Heart right ventricle (tissue), 16 donors: ENCODE data around the gene SOS1. TPM values are rescaled to one million over a fixed set of nuclear protein-coding genes. Genes with fewer than 3 reads are reported as not detected.

Experiments used
- ATAC-seq, 8 donors: fragments of 200-7000 bp; cut with Tn5 transposase; one replicate each; pipeline ENCODE4 v1.9.1; 2020; ENCODE audit warnings: mild to moderate bottlenecking in 8 of 8, moderate library complexity in 8 of 8, moderate number of reproducible peaks in 1 of 8
- DNase-seq, 2 donors: peaks; one replicate each; pipeline ENCODE4 v3.0.0-alpha.2; 2020
- H3K27ac ChIP-seq, 10 donors: fragments of 200-600 bp; sonication (generic) in 2 of 10; one replicate each; pipeline versions ENCODE4 v1.5.0 to v1.8.0; 2020 to 2022; ENCODE audit warnings: mild to moderate bottlenecking in 3 of 10
- H3K27me3 ChIP-seq, 7 donors: fragments of 200-600 bp; one replicate each; pipeline ENCODE4 v1.8.0; 2021 to 2022; ENCODE audit warnings: mild to moderate bottlenecking in 2 of 7
- H3K36me3 ChIP-seq, 9 donors: fragments of 200-600 bp; sonication (generic) in 1 of 9; one replicate each; pipeline versions ENCODE4 v1.5.0 to v1.8.0; 2020 to 2022; ENCODE audit warnings: mild to moderate bottlenecking in 2 of 9
- H3K4me1 ChIP-seq, 9 donors: fragments of 200-600 bp; sonication (generic) in 1 of 9; one replicate each; pipeline versions ENCODE4 v1.5.0 to v1.8.0; 2020 to 2022; ENCODE audit warnings: mild to moderate bottlenecking in 4 of 9
- H3K4me3 ChIP-seq, 10 donors: fragments of 200-600 bp; sonication (generic) in 2 of 10; one replicate each; pipeline versions ENCODE4 v1.5.0 to v1.8.0; 2020 to 2022; ENCODE audit warnings: mild to moderate bottlenecking in 7 of 10, moderate library complexity in 2 of 10
- H3K9me3 ChIP-seq, 11 donors: fragments of 200-600 bp in 10 of 11; sonication (generic) in 2 of 11; one replicate each; pipeline versions ENCODE4 v1.5.0 to v1.8.0; 2013 to 2022; ENCODE audit warnings: mild to moderate bottlenecking in 2 of 11, control low read depth in 1 of 11, moderate library complexity in 1 of 11
- WGBS, 2 donors: extraction: QIAGEN DNeasy Blood & Tissue Kit; methylation state at CpG; one replicate each; pipeline ENCODE4 v1.1.7; 2013; ENCODE audit warnings: inconsistent platforms in 1 of 2; 5-methylcytosine and 5-hydroxymethylcytosine counted together
- intact Hi-C, 10 donors: fragments of 100-400 bp; cut with DNase I; formaldehyde crosslinking; loops; one replicate each; pipeline versions ENCODE4 v1.11.1 to v1.14.2; 2022
- polyA plus RNA-seq, 2 donors: library from polyadenylated mRNA; stranded (reverse); fragments of 200-250 nt; gene quantifications; one replicate each; pipeline ENCODE4 v1.2.3, GENCODE V29; 2013
- total RNA-seq, 10 donors: library from RNA; stranded (reverse); fragmentation: NEBNext Ultra II Directional in 3 of 10; extraction: Animal tissue kit (Norgen Biotek cat#: 25700) in 3 of 10; gene quantifications; one replicate each; pipeline versions ENCODE4 v1.2.1 to v1.2.4, GENCODE V29; 2021 to 2023
- TF ChIP-seq, protein P1 (sequence below), 9 donors: fragments of 200-600 bp; sonication (generic) in 2 of 9; IDR thresholded peaks; one replicate each; pipeline versions ENCODE4 v1.5.0 to v1.8.0; 2021 to 2022; ENCODE audit warnings: antibody characterized with exemption in 9 of 9, mild to moderate bottlenecking in 5 of 9, moderate library complexity in 1 of 9
- donor health status: Arrhythmogenic right ventricular cardiomyopathy.
- donor health status: ischemic (EF 13 %, LVEDD 7.1; RV severe dilation, severe dysfunction).
- donor health status: healthy with polysubstance abuse.
- donor health status: DM: no; HTN: yes; CAD: no.
- donor health status: DM: no; HTN: no; CAD: no.
- donor health status: ischemic (EF 25% LVEDD 6.9; RV normal size, moderate dysfunction).
- donor health status: ischemic (EF 25% LVEDD 5.7; RV mildly dilated, moderate dysfunction).
- donor health status: healthy.
- donor health status: DM: yes; HTN: yes; CAD: no.
- donor health status: Ischemic cardiomyopathy.
- donor health status: ischemic (EF 35%, LVEDD 5.7; RV mildly dilated, moderate dysfunction).
- donor health status: nonischemic (EF 11% LVEDD 7.7; RV severe dilation, severe dysfunction).
- donor health status: DM: yes; HTN: yes; CAD: no.
- donor health status: PGD.
- donor health status: ischemic (EF 29% LVEDD 5.4; RV normal size, mild dysfunction).
- donor health status: nonischemic (EF 23%, LVEDD 6.1; RV moderate dilation, normal function).

Gene SOS1
- total and polyA plus RNA-seq, 12 donors = 5.8 to 37.8 (median 23.1) TPM

DNA sequence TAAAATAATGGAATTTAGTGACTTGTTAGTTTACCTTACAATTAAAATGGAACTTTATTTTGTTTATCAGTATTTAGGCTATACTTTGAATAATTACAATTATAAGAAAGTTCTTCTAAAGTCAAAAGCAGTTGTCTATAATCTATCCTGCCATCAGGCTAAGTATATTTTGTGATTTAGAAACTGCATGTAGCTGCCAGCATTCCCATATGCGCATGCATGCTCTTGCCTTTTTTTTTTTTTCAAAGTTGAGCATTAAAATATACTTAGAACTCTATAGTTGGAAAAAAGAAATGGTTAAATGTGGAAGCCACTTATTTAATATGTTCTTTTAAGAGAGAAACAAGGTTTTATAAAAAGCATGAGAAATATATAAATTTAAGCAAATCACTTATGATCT, 132.1 kb downstream of the SOS1 start:
- ATAC-seq = no peak
- Histone ChIP-seq H3K9me3 (no peaks in the 10 kb centered on the region), H3K4me3 (no peak overlapping the region), H3K4me1 (no peaks in the 10 kb centered on the region), H3K27ac (no peak overlapping the region), H3K36me3 (peaks cover 0 to 100% (median 57%) of the 10 kb centered on the region in 9 donors), H3K27me3 (no peaks in the 10 kb centered on the region)
- TF ChIP-seq, protein P1, sequence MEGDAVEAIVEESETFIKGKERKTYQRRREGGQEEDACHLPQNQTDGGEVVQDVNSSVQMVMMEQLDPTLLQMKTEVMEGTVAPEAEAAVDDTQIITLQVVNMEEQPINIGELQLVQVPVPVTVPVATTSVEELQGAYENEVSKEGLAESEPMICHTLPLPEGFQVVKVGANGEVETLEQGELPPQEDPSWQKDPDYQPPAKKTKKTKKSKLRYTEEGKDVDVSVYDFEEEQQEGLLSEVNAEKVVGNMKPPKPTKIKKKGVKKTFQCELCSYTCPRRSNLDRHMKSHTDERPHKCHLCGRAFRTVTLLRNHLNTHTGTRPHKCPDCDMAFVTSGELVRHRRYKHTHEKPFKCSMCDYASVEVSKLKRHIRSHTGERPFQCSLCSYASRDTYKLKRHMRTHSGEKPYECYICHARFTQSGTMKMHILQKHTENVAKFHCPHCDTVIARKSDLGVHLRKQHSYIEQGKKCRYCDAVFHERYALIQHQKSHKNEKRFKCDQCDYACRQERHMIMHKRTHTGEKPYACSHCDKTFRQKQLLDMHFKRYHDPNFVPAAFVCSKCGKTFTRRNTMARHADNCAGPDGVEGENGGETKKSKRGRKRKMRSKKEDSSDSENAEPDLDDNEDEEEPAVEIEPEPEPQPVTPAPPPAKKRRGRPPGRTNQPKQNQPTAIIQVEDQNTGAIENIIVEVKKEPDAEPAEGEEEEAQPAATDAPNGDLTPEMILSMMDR (IDR thresholded peaks at IDR 0.05) = no peak
- intact Hi-C loops = no loop called here
- WGBS, 2 donors = 95 to 100% methylated on average over 1 of the region's 1 CpG
- no peak for DNase-seq

DNA sequence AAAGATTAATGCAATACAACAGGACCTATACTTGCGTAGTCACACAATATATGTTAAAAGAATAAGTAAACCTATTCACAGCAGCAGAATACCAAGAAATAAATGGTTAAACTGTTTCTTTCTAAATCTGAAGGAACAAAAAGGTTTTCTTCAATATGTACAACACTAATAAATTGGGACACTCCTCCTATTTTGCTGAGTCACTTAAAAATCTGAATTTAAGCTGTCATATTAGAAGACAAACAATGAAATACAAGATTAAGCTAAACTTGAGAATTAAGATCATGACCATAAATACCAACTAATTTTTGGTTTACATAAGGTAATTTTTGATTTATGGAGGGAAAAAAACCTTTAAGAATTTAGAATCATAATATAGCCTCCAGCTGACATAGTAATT, 138.4 kb downstream of the SOS1 start:
- Histone ChIP-seq H3K27ac (no peak overlapping the region), H3K27me3 (no peaks in the 10 kb centered on the region), H3K4me3 (no peak overlapping the region), H3K36me3 (peaks cover 0 to 74% (median 37%) of the 10 kb centered on the region in 9 donors), H3K4me1 (no peaks in the 10 kb centered on the region), H3K9me3 (no peaks in the 10 kb centered on the region)
- intact Hi-C loops = no loop called here
- DNase-seq = no peak
- TF ChIP-seq, protein P1 (IDR thresholded peaks at IDR 0.05) = no peak
- ATAC-seq = no peak
- WGBS, 2 donors = 93 to 100% methylated on average over 1 of the region's 1 CpG

DNA sequence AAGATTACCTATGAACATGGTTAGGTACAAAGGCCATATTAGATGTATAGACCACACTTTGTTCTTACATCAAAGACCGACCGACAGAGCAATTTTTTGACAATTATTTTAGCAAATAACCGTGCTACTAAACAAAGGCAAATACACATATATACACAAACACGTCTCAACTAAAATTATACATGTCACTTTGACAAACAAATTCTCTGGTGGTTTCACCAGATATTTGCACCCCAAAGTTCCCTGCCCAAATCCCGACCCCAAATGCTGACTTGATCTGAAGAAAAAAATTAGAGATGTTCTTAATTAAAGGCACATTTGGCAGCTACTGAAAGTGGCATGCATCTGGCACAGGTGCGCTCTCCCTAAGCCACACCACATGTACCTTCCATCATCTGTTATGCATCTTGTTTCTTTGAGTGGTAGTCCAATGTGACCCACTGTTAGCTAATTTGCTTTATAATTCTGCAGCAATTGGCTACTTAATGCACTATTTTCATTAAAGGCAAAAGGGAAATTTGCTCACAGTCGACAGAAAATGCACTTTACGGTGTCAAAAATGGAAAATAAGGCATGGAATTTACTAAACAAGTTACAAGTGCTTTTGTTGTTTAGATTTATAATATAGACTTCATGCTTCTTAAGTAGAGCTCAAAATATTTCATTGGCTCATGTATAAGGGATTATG, 139.0 kb downstream of the SOS1 start:
- H3K27ac ChIP-seq = no peak overlapping the region
- DNase-seq = no peak
- ATAC-seq = no peak
- no peak overlapping the region for H3K4me3 ChIP-seq
- H3K27me3 ChIP-seq = no peaks in the 10 kb centered on the region
- intact Hi-C loops = no loop called here
- H3K36me3 ChIP-seq = peaks cover 0 to 68% (median 30%) of the 10 kb centered on the region in 9 donors
- WGBS, 2 donors = 94 to 97% methylated on average over 8 of the region's 8 CpGs
- no peaks in the 10 kb centered on the region for H3K4me1 ChIP-seq
- TF ChIP-seq, protein P1 (IDR thresholded peaks at IDR 0.05) = no peak
- no peaks in the 10 kb centered on the region for H3K9me3 ChIP-seq

DNA sequence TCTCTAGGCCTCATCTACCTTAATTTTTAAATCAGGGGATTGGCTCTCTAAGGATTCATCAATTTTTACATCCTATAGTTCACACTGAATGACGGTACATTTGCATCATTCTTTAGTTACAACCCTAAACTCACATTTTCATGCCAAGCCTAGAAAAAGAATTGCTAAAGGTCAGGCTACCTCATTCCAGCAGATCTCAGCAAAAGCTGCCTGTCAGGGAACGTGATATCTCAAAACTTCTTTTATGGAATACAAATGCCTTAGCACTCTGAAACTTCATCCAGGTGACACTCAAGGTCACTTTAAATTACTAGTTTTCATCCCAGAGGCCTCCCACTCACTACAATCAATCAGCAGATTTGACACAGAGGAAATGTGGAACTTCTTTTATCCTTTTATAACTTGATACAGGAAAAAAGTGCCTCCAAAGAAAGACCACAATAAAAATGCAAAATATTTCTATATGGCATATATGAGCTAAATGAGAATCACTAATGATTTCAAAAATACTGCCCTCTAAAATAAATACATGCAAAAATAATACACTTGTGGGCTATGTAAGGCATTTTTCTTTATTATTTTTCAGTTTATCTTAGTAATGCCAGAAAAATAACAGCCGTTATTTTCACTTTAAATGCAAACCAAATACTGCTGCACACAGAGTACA, 139.7 kb downstream of the SOS1 start:
- H3K27ac ChIP-seq = no peak overlapping the region
- TF ChIP-seq, protein P1 (IDR thresholded peaks at IDR 0.05) = no peak
- DNase-seq (no peak), ATAC-seq (no peak)
- no peaks in the 10 kb centered on the region for H3K27me3 ChIP-seq
- H3K9me3 ChIP-seq = no peaks in the 10 kb centered on the region
- intact Hi-C loops = no loop called here
- no peak overlapping the region for H3K4me3 ChIP-seq
- 94% methylated on average over 3 of the region's 3 CpGs for WGBS, 2 donors
- peaks cover 0 to 61% (median 24%) of the 10 kb centered on the region in 9 donors for H3K36me3 ChIP-seq
- no peaks in the 10 kb centered on the region for H3K4me1 ChIP-seq
